ENCODE data around the gene TNFSF4. TPM values are rescaled to one million over a fixed set of nuclear protein-coding genes. Genes with fewer than 3 reads are reported as not detected.

Gene TNFSF4
- total and polyA plus RNA-seq, 7 donors: 0.04 to 0.28 (median 0.13) TPM

GRCh38 chr1:173224280-173224892 lies 17.3 kb upstream of the TNFSF4 start:
- H3K27me3 ChIP-seq (ENCODE audit: insufficient read depth in 3 of 3, low read length in 2 of 3): no peaks in the 10 kb centered on the region
- no peaks in the 10 kb centered on the region for H3K36me3 ChIP-seq (ENCODE audit: insufficient read depth in 1 of 2, low read depth in 1 of 2)
- no peak overlapping the region for H3K27ac ChIP-seq
- no peak for TF ChIP-seq CTCF (IDR thresholded peaks at IDR 0.05)
- intact Hi-C loops (cut with DNase I): no loop called here
- H3K9me3 ChIP-seq: no peaks in the 10 kb centered on the region
- 75 to 80% (median 76%) methylated on average over 3 of the region's 3 CpGs for WGBS, 3 donors
- no peak for ATAC-seq
- no peak overlapping the region for H3K4me3 ChIP-seq
- H3K4me1 ChIP-seq: no peaks in the 10 kb centered on the region
- DNase-seq: no peak

- no peak for TF ChIP-seq CTCF (IDR thresholded peaks at IDR 0.05)
- Histone ChIP-seq H3K9me3 (no peaks in the 10 kb centered on the region), H3K4me3 (no peak overlapping the region), H3K27ac (no peak overlapping the region), H3K36me3 (ENCODE audit: insufficient read depth in 1 of 2, low read depth in 1 of 2) (no peaks in the 10 kb centered on the region), H3K27me3 (ENCODE audit: insufficient read depth in 3 of 3, low read length in 2 of 3) (no peaks in the 10 kb centered on the region), H3K4me1 (no peaks in the 10 kb centered on the region)
- DNase-seq: no peak
- no peak for ATAC-seq
- intact Hi-C loops (cut with DNase I): no loop called here
Measured at GRCh38 chr1:173223031-173223380, 15.9 kb upstream of the TNFSF4 start.

- no peak for ATAC-seq
Measured at GRCh38 chr1:173222149-173223030, 15.3 kb upstream of the TNFSF4 start.

GRCh38 chr1:173220157-173220556 lies 13.0 kb upstream of the TNFSF4 start:
- no peak for TF ChIP-seq CTCF (IDR thresholded peaks at IDR 0.05)
- ATAC-seq (no peak), DNase-seq (no peak)
- H3K27me3 ChIP-seq (ENCODE audit: insufficient read depth in 3 of 3, low read length in 2 of 3): no peaks in the 10 kb centered on the region
- H3K4me1 ChIP-seq: no peaks in the 10 kb centered on the region
- no peaks in the 10 kb centered on the region for H3K9me3 ChIP-seq
- intact Hi-C loops (cut with DNase I): no loop called here
- 85 to 89% (median 88%) methylated on average over 1 of the region's 1 CpG for WGBS, 3 donors
- no peak overlapping the region for H3K4me3 ChIP-seq
- H3K27ac ChIP-seq: no peak overlapping the region
- no peaks in the 10 kb centered on the region for H3K36me3 ChIP-seq (ENCODE audit: insufficient read depth in 1 of 2, low read depth in 1 of 2)

More at GRCh38 chr1:173222149-173223030, 15.3 kb upstream of the TNFSF4 start:
- Histone ChIP-seq H3K27ac (no peak overlapping the region), H3K4me1 (no peaks in the 10 kb centered on the region), H3K9me3 (no peaks in the 10 kb centered on the region), H3K4me3 (no peak overlapping the region), H3K27me3 (ENCODE audit: insufficient read depth in 3 of 3, low read length in 2 of 3) (no peaks in the 10 kb centered on the region), H3K36me3 (ENCODE audit: insufficient read depth in 1 of 2, low read depth in 1 of 2) (no peaks in the 10 kb centered on the region)
- TF ChIP-seq CTCF (IDR thresholded peaks at IDR 0.05): no peak
- WGBS, 3 donors: 68 to 81% (median 69%) methylated on average over 3 of the region's 3 CpGs
- intact Hi-C loops (cut with DNase I): no loop called here
- DNase-seq: no peak

Measured in psoas muscle (tissue), 8 donors.